Smooth muscle cell (in vitro differentiated cells): Measurements from ENCODE around the gene PDE7B. TPM values are rescaled to one million over a fixed set of nuclear protein-coding genes. Genes with fewer than 3 reads are reported as not detected.
A peak's percentile ranks its signal among the peaks of the same experiment; 100 is the strongest.

Experiments used
- DNase-seq: peaks from one replicate; lab custom pipeline; 2025; ENCODE audit not compliant: unreplicated experiment; lab: John Stamatoyannopoulos, UW
- H2AFZ ChIP-seq: fragments of 200-600 bp; sonication (generic); 2 replicates; pipeline ENCODE4 v1.6.0; 2016; ENCODE audit warnings: antibody characterized with exemption, low read depth, mild to moderate bottlenecking
- H3F3A ChIP-seq: fragments of 200-600 bp; sonication (generic); 2 replicates; pipeline ENCODE4 v1.6.0; 2017; ENCODE audit warnings: antibody characterized with exemption, low read depth
- H3K27ac ChIP-seq: fragments of 200-600 bp; sonication (generic); 2 replicates; pipeline ENCODE4 v1.5.1; 2016; ENCODE audit warnings: low read depth, mild to moderate bottlenecking
- H3K27me3 ChIP-seq: fragments of 200-600 bp; sonication (generic); 2 replicates; pipeline ENCODE4 v1.6.1; 2016; ENCODE audit warnings: low read depth, mild to moderate bottlenecking
- H3K36me3 ChIP-seq: fragments of 200-600 bp; sonication (generic); 2 replicates; pipeline ENCODE4 v1.5.1; 2016; ENCODE audit warnings: low read depth
- H3K4me1 ChIP-seq: fragments of 200-600 bp; sonication (generic); 2 replicates; pipeline ENCODE4 v1.5.1; 2016; ENCODE audit warnings: low read depth
- H3K4me2 ChIP-seq: fragments of 200-600 bp; sonication (generic); 2 replicates; pipeline ENCODE4 v1.6.0; 2016; ENCODE audit warnings: mild to moderate bottlenecking
- H3K4me3 ChIP-seq: fragments of 200-600 bp; sonication (generic); 2 replicates; pipeline ENCODE4 v1.5.1; 2016; ENCODE audit warnings: mild to moderate bottlenecking
- H3K79me2 ChIP-seq: fragments of 200-600 bp; sonication (generic); 2 replicates; pipeline ENCODE4 v1.6.0; 2016; ENCODE audit warnings: low read depth, mild to moderate bottlenecking
- H3K9ac ChIP-seq: fragments of 200-600 bp; sonication (generic); 2 replicates; pipeline ENCODE4 v1.6.0; 2016; ENCODE audit warnings: low read depth
- H3K9me3 ChIP-seq: fragments of 200-600 bp; sonication (generic); replicated peaks from 2 replicates; pipeline ENCODE4 v1.5.1; 2016; ENCODE audit warnings: low read depth
- H4K20me1 ChIP-seq: fragments of 200-600 bp; sonication (generic); 2 replicates; pipeline ENCODE4 v1.6.0; 2016; ENCODE audit warnings: low read depth
- WGBS: methylation state at CpG from one replicate; pipeline ENCODE4 v1.1.7; 2016; ENCODE audit warnings: low lambda C conversion rate; 5-methylcytosine and 5-hydroxymethylcytosine counted together
- polyA plus RNA-seq: library from polyadenylated mRNA; unstranded; fragments of >200 nt; fragmentation: Nextera tagmentation; extraction: Ambion mirVana; gene quantifications from 2 replicates; pipeline ENCODE4 v1.2.1, GENCODE V29; 2016
- total RNA-seq: library from RNA; depleted of rRNA; stranded (reverse); fragments of >200 nt; gene quantifications from 2 replicates; pipeline ENCODE4 v1.2.3, GENCODE V29; 2014
- TF ChIP-seq, protein P1 (sequence below): fragments of 200-600 bp; sonication (generic); IDR thresholded peaks from 2 replicates; pipeline ENCODE4 v1.5.1; 2017; ENCODE audit warnings: borderline replicate concordance, mild to moderate bottlenecking, antibody characterized with exemption; ENCODE audit not compliant: insufficient read depth, poor library complexity, severe bottlenecking

The PDE7B gene
- total and polyA plus RNA-seq, 2 experiments from 2014 or later, result 23.5 to 36.9 TPM

DNA sequence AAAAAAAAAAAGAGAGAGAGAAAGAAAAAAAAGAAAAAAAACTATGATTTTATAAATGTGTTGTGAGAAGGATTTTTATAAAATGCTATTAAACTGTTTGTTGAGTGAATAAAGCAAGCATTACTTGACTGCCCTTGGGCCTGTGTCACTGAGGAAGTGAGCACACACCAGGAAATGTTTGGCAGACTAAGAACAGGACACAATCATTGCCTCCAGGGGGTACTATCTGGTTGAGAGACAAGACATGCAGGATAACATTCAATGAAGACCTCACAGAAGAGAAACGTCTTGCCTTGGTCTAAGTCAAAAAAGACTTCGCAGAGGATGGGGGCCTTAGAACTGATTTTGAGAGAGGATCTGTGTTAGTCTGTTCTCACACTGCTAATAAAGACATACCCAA lies 358.0 kb downstream of the PDE7B start:
- no peak overlapping the region for H3K4me2 ChIP-seq
- H3K4me3 ChIP-seq, result no peak overlapping the region
- H3F3A ChIP-seq, result no peaks in the 10 kb centered on the region
- no peaks in the 10 kb centered on the region for H3K4me1 ChIP-seq
- no peaks in the 10 kb centered on the region for H3K27me3 ChIP-seq
- 92% methylated on average over 2 of the region's 2 CpGs for WGBS
- H3K79me2 ChIP-seq, result no peaks in the 10 kb centered on the region
- H3K9me3 ChIP-seq, result no peaks in the 10 kb centered on the region
- H3K9ac ChIP-seq, result no peak overlapping the region
- H3K36me3 ChIP-seq, result no peaks in the 10 kb centered on the region
- no peak overlapping the region for H2AFZ ChIP-seq
- H3K27ac ChIP-seq, result no peak overlapping the region
- DNase-seq, result no peak
- TF ChIP-seq, protein P1, sequence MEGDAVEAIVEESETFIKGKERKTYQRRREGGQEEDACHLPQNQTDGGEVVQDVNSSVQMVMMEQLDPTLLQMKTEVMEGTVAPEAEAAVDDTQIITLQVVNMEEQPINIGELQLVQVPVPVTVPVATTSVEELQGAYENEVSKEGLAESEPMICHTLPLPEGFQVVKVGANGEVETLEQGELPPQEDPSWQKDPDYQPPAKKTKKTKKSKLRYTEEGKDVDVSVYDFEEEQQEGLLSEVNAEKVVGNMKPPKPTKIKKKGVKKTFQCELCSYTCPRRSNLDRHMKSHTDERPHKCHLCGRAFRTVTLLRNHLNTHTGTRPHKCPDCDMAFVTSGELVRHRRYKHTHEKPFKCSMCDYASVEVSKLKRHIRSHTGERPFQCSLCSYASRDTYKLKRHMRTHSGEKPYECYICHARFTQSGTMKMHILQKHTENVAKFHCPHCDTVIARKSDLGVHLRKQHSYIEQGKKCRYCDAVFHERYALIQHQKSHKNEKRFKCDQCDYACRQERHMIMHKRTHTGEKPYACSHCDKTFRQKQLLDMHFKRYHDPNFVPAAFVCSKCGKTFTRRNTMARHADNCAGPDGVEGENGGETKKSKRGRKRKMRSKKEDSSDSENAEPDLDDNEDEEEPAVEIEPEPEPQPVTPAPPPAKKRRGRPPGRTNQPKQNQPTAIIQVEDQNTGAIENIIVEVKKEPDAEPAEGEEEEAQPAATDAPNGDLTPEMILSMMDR, result no peak
- no peaks in the 10 kb centered on the region for H4K20me1 ChIP-seq

DNA sequence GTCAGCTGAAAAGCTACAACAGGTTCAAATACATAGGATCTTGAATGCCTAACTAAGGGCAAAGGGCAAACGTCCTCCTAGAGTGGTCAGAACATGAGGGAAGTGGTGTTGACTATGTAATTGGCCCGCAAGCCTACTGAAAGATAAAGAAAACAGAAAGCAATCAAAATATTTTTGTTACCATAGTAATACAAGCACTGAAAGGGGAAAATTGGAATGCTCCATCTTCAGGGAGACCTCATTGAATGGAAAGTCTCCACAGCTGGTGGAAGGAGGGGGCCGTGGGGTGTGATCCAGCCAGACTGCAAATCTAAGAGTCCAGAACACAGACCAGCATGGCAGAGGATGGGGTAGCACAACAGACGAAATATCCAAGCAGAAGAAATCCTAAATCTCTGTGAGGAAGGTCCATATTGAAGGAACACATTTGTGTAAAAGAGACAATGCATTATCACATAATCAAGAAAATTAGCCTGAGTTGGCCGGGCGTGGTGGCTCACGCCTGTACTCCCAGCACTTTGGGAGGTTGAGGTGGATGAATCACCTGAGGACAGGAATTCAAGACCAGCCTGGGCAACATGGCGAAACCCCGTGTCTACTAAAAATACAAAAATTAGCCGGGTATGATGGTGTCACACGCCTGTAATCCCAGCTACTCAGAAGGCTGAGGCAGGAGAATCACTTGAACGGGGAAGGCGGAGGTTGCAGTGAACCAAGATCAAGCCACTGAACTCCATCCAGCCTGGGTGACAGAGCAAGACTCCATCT lies 359.1 kb downstream of the PDE7B start:
- H3K27ac ChIP-seq, result no peak overlapping the region
- no peak overlapping the region for H3K4me2 ChIP-seq
- H2AFZ ChIP-seq, result no peak overlapping the region
- H3K27me3 ChIP-seq, result no peaks in the 10 kb centered on the region
- no peaks in the 10 kb centered on the region for H3K9me3 ChIP-seq
- H4K20me1 ChIP-seq, result no peaks in the 10 kb centered on the region
- no peaks in the 10 kb centered on the region for H3K36me3 ChIP-seq
- H3K79me2 ChIP-seq, result no peaks in the 10 kb centered on the region
- no peak overlapping the region for H3K4me3 ChIP-seq
- TF ChIP-seq, protein P1, result no peak
- no peak for DNase-seq
- H3K4me1 ChIP-seq, result no peaks in the 10 kb centered on the region
- no peaks in the 10 kb centered on the region for H3F3A ChIP-seq
- 92% methylated on average over 13 of the region's 13 CpGs for WGBS
- H3K9ac ChIP-seq, result no peak overlapping the region

DNA sequence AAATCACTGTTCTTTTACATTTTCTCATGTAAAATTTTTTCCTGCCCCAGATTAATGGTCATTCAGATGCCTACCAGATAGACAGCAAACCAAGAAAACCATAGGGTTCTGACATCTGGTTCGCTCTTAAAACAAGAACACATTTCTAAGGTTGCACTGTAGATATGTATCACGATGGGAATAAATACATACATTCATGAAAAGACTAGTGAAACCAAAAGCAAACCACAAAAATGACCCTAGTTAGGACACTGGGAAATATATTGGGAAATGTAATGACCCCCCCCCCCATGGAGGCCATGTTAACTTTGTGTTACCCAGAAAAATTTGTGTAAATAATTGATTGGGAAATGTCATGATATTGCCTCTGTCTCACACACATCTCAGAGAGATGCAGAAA lies 361.1 kb downstream of the PDE7B start:
- H4K20me1 ChIP-seq, result no peaks in the 10 kb centered on the region
- WGBS, result 51% methylated on average over 2 of the region's 2 CpGs
- TF ChIP-seq, protein P1, result no peak

DNA sequence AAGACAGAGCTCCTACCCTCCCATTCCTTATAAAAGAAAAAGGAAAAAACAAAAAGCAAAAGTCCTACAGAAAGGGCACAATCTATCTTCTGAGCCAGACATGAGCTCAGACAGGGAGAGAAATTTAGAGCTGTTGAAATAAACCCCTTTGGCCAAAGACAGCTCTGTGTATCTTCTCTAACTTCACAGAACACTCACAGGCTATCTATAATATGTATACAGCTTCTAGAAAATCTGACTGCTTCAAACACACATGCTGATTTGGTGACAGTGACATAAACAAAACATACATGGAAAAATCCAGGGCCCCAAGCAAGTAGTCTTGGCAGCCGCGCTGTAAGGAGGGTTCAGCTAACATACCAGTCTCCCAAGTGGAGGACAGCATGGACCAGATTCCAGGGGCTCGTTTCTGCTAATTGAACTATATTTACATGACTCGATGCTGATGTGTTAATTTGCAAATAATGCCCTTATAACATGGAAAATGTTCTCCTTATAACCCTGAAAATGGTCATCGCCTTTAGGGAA lies 361.6 kb downstream of the PDE7B start:
- WGBS, result 34% methylated on average over 5 of the region's 5 CpGs
- TF ChIP-seq, protein P1, result no peak
- no peaks in the 10 kb centered on the region for H3K27me3 ChIP-seq
- H3K9ac ChIP-seq, result no peak overlapping the region
- peak overlapping the region; percentile 20 for H3K27ac ChIP-seq
- H3F3A ChIP-seq, result peaks cover 2% of the 10 kb centered on the region
- no peak for DNase-seq
- H3K4me1 ChIP-seq, result no peaks in the 10 kb centered on the region
- peak overlapping the region; percentile 43 for H3K4me2 ChIP-seq
- H2AFZ ChIP-seq, result no peak overlapping the region
- H4K20me1 ChIP-seq, result no peaks in the 10 kb centered on the region
- H3K36me3 ChIP-seq, result no peaks in the 10 kb centered on the region
- no peak overlapping the region for H3K4me3 ChIP-seq
- no peaks in the 10 kb centered on the region for H3K79me2 ChIP-seq
- H3K9me3 ChIP-seq, result no peaks in the 10 kb centered on the region

More for the DNA sequence above, 361.1 kb downstream of the PDE7B start:
- Histone ChIP-seq H3K9ac (no peak overlapping the region), H3K36me3 (no peaks in the 10 kb centered on the region), H3K4me1 (no peaks in the 10 kb centered on the region), H3K27ac (peak overlapping the region; percentile 20), H3K9me3 (no peaks in the 10 kb centered on the region), H3K79me2 (no peaks in the 10 kb centered on the region), H3K4me2 (peak overlapping the region; percentile 43), H3F3A (peaks cover 2% of the 10 kb centered on the region), H2AFZ (no peak overlapping the region), H3K4me3 (no peak overlapping the region), H3K27me3 (no peaks in the 10 kb centered on the region)
- DNase-seq, result no peak
